K562 (cell line): ENCODE results near the gene RDH8. TPM values are rescaled to one million over a fixed set of nuclear protein-coding genes. Genes with fewer than 3 reads are reported as not detected.

Experiments
- ATAC-seq: fragments of 200-7000 bp; cut with Tn5 transposase; 3 replicates; pipeline ENCODE4 v1.9.1; 2020; ENCODE audit warnings: moderate library complexity
- BruUV-seq: library from RNA; stranded (reverse); fragments of 400-500 nt; replicated peaks from 2 replicates; lab custom pipeline; 2021; lab: Mats Ljungman, UMichigan
- CTCF ChIA-PET: fragments of 300-600 bp; formaldehyde crosslinking; extraction: SDS; loops from one replicate; lab custom pipeline; 2021; ENCODE audit warnings: low intra/inter-chr PET ratio; lab: Yijun Ruan, JAX
- POLR2A ChIA-PET: fragments of 300-600, 350-650 bp; sonication (Branson Sonifier 250); formaldehyde crosslinking; extraction: SDS; loops from one replicate; lab custom pipeline; 2021; ENCODE audit warnings: antibody characterized with exemption, inconsistent platforms; lab: Yijun Ruan, JAX
- DNase-seq, 4 experiments: peaks; one replicate each; pipeline versions ENCODE4 v3.0.0 to v3.0.0-alpha.2; 2011 to 2018; ENCODE audit warnings: low spot score in 3 of 4, mixed read lengths in 3 of 4; ENCODE audit errors: extremely low read depth in 1 of 4
- FAIRE-seq: peaks from 2 replicates; lab custom pipeline; 2011; peaks lifted over from hg19 to GRCh38; lab: Jason Lieb, UNC
- H2AFZ ChIP-seq: 2 replicates; pipeline ENCODE4 v1.6.0; 2011; ENCODE audit warnings: low read depth, low read length, control low read depth, inconsistent platforms
- H3K27ac ChIP-seq: fragments of 200-600 bp; 3 replicates; pipeline ENCODE4 v1.8.0; 2011; ENCODE audit warnings: low read depth, mild to moderate bottlenecking, control low read depth, inconsistent platforms, low read length, moderate library complexity, mixed read lengths; ENCODE audit errors: extremely low read depth
- H3K27me3 ChIP-seq, 2 experiments: fragments of 300-600 bp in 1 of 2; 2 replicates in 1 of 2; 3 replicates in 1 of 2; pipeline versions ENCODE4 v1.6.0 to v1.8.0; 2011; ENCODE audit warnings: inconsistent platforms in 2 of 2, low read length in 2 of 2, mild to moderate bottlenecking in 1 of 2, mixed read lengths in 1 of 2, moderate library complexity in 1 of 2; ENCODE audit not compliant: control insufficient read depth in 2 of 2, insufficient read depth in 2 of 2
- H3K36me3 ChIP-seq: fragments of 300-600 bp; 3 replicates; pipeline ENCODE4 v1.8.0; 2011; ENCODE audit warnings: mild to moderate bottlenecking, low read length, inconsistent platforms; ENCODE audit not compliant: control insufficient read depth, insufficient read depth
- H3K4me1 ChIP-seq, 2 experiments: fragments of 200-600 bp in 1 of 2; replicated peaks in 1 of 2; 2 replicates in 1 of 2; 3 replicates in 1 of 2; pipeline versions ENCODE4 v1.5.1 to v1.8.0; 2011; ENCODE audit warnings: inconsistent platforms in 2 of 2, low read length in 2 of 2, mild to moderate bottlenecking in 1 of 2, mixed read lengths in 1 of 2, moderate library complexity in 1 of 2; ENCODE audit not compliant: control insufficient read depth in 2 of 2, insufficient read depth in 2 of 2
- H3K4me2 ChIP-seq: 2 replicates; pipeline ENCODE4 v1.6.1; 2011; ENCODE audit warnings: low read length, control low read depth, inconsistent platforms, mixed read lengths; ENCODE audit not compliant: insufficient read depth
- H3K4me3 ChIP-seq: fragments of 200-600 bp; sonication (generic), shearing (Covaris generic); 2 replicates; pipeline ENCODE4 v1.5.1; 2016; ENCODE audit warnings: control low read depth, inconsistent platforms
- H3K79me2 ChIP-seq: fragments of 200-600 bp; 3 replicates; pipeline ENCODE4 v1.8.0; 2011; ENCODE audit warnings: low read length, inconsistent platforms; ENCODE audit not compliant: control insufficient read depth, insufficient read depth
- H3K9ac ChIP-seq, 2 experiments: 2 replicates each; pipeline versions ENCODE4 v1.6.0 to v1.6.1; 2011; ENCODE audit warnings: low read depth in 2 of 2, low read length in 2 of 2, control low read depth in 1 of 2, inconsistent platforms in 1 of 2, mild to moderate bottlenecking in 1 of 2, mixed read lengths in 1 of 2; ENCODE audit not compliant: insufficient read depth in 1 of 2
- H3K9me1 ChIP-seq: one replicate; pipeline ENCODE4 v1.6.0; 2011; ENCODE audit warnings: inconsistent platforms, mild to moderate bottlenecking, low read length, moderate library complexity; ENCODE audit not compliant: control insufficient read depth, insufficient read depth
- H3K9me3 ChIP-seq: replicated peaks from 2 replicates; pipeline ENCODE4 v1.5.1; 2011; ENCODE audit warnings: low read depth, low read length, inconsistent platforms; ENCODE audit not compliant: control insufficient read depth, insufficient read depth
- H4K20me1 ChIP-seq: replicated peaks from 2 replicates; pipeline ENCODE4 v1.6.1; 2011; ENCODE audit warnings: low read length, inconsistent platforms, mixed read lengths; ENCODE audit not compliant: control insufficient read depth, insufficient read depth
- BHLHE40 ChIP-seq: IDR thresholded peaks from 2 replicates; pipeline ENCODE4 v1.6.1; 2011; ENCODE audit warnings: low read length, improper control_type of control experiment
- CBX2 ChIP-seq: fragments of 200-600 bp; sonication (generic); IDR thresholded peaks from one replicate; pipeline ENCODE4 v1.6.1; 2012; ENCODE audit warnings: mild to moderate bottlenecking, low read length, inconsistent platforms; ENCODE audit not compliant: insufficient read depth, poor library complexity, severe bottlenecking
- DIDO1 ChIP-seq: fragments of 450-650 bp; IDR thresholded peaks from 2 replicates; pipeline ENCODE4 v1.6.1; 2016; ENCODE audit warnings: low read depth, missing biosample characterization, missing genetic modification characterization
- ETS2 ChIP-seq: IDR thresholded peaks from 2 replicates; pipeline ENCODE4 v1.6.1; 2016; ENCODE audit warnings: borderline replicate concordance, missing genetic modification characterization, mild to moderate bottlenecking, moderate library complexity, missing compliant biosample characterization; ENCODE audit not compliant: poor library complexity, severe bottlenecking
- FOXO4 ChIP-seq: fragments of 450-650 bp; formaldehyde crosslinking; IDR thresholded peaks from 2 replicates; pipeline ENCODE4 v1.4.0; 2020; ENCODE audit warnings: mild to moderate bottlenecking, moderate library complexity
- JUN ChIP-seq, 2 experiments: sonication (generic) in 1 of 2; formaldehyde crosslinking in 1 of 2; IDR thresholded peaks; 2 replicates each; pipeline versions ENCODE4 v1.6.1 to v1.8.0; 2012 to 2022; ENCODE audit warnings: borderline replicate concordance in 2 of 2, mild to moderate bottlenecking in 2 of 2, improper control_type of control experiment in 1 of 2, low read depth in 1 of 2, low read length in 1 of 2, missing genetic modification reagents in 1 of 2
- KLF16 ChIP-seq: IDR thresholded peaks from 2 replicates; pipeline ENCODE4 v1.6.1; 2016; ENCODE audit warnings: antibody characterized with exemption
- POLR2A ChIP-seq: fragments of 450-650 bp; conservative IDR thresholded peaks from 2 replicates; pipeline ENCODE4 v1.6.1; 2016
- RCOR1 ChIP-seq, 2 experiments: IDR thresholded peaks; 2 replicates each; pipeline ENCODE4 v1.6.1; 2012; ENCODE audit warnings: low read depth in 2 of 2, low read length in 2 of 2, borderline replicate concordance in 1 of 2, improper control_type of control experiment in 1 of 2
- SMARCB1 ChIP-seq: IDR thresholded peaks from 2 replicates; pipeline ENCODE4 v1.6.1; 2011; ENCODE audit warnings: improper control_type of control experiment, low read depth; ENCODE audit not compliant: insufficient read length
- TEAD4 ChIP-seq, 2 experiments: sonication (generic) in 1 of 2; formaldehyde crosslinking in 1 of 2; IDR thresholded peaks; 2 replicates each; pipeline versions ENCODE4 v1.6.1 to v1.8.0; 2012 to 2022; ENCODE audit warnings: borderline replicate concordance in 1 of 2, inconsistent platforms in 1 of 2, low read length in 1 of 2, mild to moderate bottlenecking in 1 of 2, missing genetic modification reagents in 1 of 2
- U2AF2 ChIP-seq: fragments of 200-400 bp; formaldehyde crosslinking; optimal IDR thresholded peaks from 2 replicates; pipeline ENCODE3; 2017; ENCODE audit warnings: low read depth, mild to moderate bottlenecking, low read length
- ZNF140 ChIP-seq: fragments of 250-450 bp; sonication (Bioruptor Pico); IDR thresholded peaks from 2 replicates; pipeline ENCODE4 v1.8.0; 2021; ENCODE audit warnings: moderate library complexity, mild to moderate bottlenecking, inconsistent platforms
- ZNF584 ChIP-seq: fragments of 200-800 bp; sonication (Bioruptor generic); IDR thresholded peaks from 2 replicates; pipeline ENCODE4 v1.6.1; 2016; ENCODE audit warnings: low read depth, mild to moderate bottlenecking, missing genetic modification characterization, missing compliant biosample characterization
- WGBS: fragments of 100-300 bp; shearing (Covaris generic); methylation state at CpG from one replicate; pipeline ENCODE4 v1.1.6; 2016; ENCODE audit warnings: low coverage, mixed read lengths; ENCODE audit not compliant: insufficient coverage; ENCODE audit errors: missing lambda C conversion rate; 5-methylcytosine and 5-hydroxymethylcytosine counted together
- in situ Hi-C: fragments of 300-500 bp; cut with MboI; formaldehyde crosslinking; loops from 4 replicates; pipeline ENCODE4 v1.15.0; 2018; ENCODE audit warnings: inconsistent platforms, mixed read lengths
- intact Hi-C: fragments of 100-400 bp; cut with micrococcal nuclease; formaldehyde crosslinking; loops from 2 replicates; pipeline ENCODE4 v1.14.2; 2022
- polyA plus RNA-seq, 8 experiments: library from polyadenylated mRNA; depleted of rRNA in 4 of 8; stranded (reverse) in 5 of 8; unstranded in 3 of 8; fragments of >200 nt; fragmentation: Nextera tagmentation in 2 of 8; fragmentation: Illumina TruSeq in 1 of 8; extraction: Ambion mirVana in 2 of 8; extraction: Trizol in 1 of 8; gene quantifications; 2 replicates each; pipeline versions ENCODE4 v1.2.1 to v1.2.3, GENCODE V29; 2011 to 2014; ENCODE audit warnings: inconsistent platforms in 1 of 8, missing spikeins in 1 of 8
- total RNA-seq, 7 experiments: library from RNA; depleted of rRNA in 6 of 7; stranded (reverse); fragments of >200 nt in 6 of 7; fragmentation: Illumina TruSeq in 2 of 7; extraction: Trizol in 2 of 7; gene quantifications; 2 replicates each; pipeline versions ENCODE4 v1.2.1 to v1.2.3, GENCODE V29; 2011 to 2021; ENCODE audit warnings: low replicate concordance in 1 of 7
- TF ChIP-seq, protein P1 (sequence below): fragments of 450-650 bp; IDR thresholded peaks from 2 replicates; pipeline ENCODE4 v1.6.1; 2016; ENCODE audit warnings: mild to moderate bottlenecking

Gene RDH8
- total and polyA plus RNA-seq, 9 of the 15 experiments (the other 6 are each of a cell fraction or from before 2014, with no cell fraction given) = not detected

- TF ChIP-seq FOXO4 = no peak
- TF ChIP-seq, all 486 proteins: peak for 0
Measured at GRCh38 chr19:10007371-10008183, 5.7 kb upstream of the RDH8 start (continued).

- peaks cover 0 to 12% of the 10 kb centered on the region in 2 experiments; a peak in 2 of 5 replicates for H3K4me1 ChIP-seq
- intact Hi-C loops (no loop called here), in situ Hi-C loops (no loop called here)
- CTCF ChIA-PET = no interaction called here
- 6% methylated on average over 10 of the region's 11 CpGs for WGBS
- no peaks in the 10 kb centered on the region for H3K9me3 ChIP-seq
- peaks cover 9% of the 10 kb centered on the region for H4K20me1 ChIP-seq
- H3K27me3 ChIP-seq = peaks cover 8 to 48% of the 10 kb centered on the region in 2 experiments
- H3K9me1 ChIP-seq = peaks cover 3% of the 10 kb centered on the region
- BruUV-seq = no TSS peak
- POLR2A ChIA-PET = interaction anchor here (0.6 to 1.0 kb wide), 2 partner anchors 9 to 12 kb away, joined by 3 read pairs; no protein-coding TSS in a partner anchor
- no peak overlapping the region for H3K27ac ChIP-seq
- no peak overlapping the region for H3K4me2 ChIP-seq
- H3K79me2 ChIP-seq = no peaks in the 10 kb centered on the region
- no peak overlapping the region for H2AFZ ChIP-seq
- no peak for ATAC-seq
- H3K4me3 ChIP-seq = no peak overlapping the region
- FAIRE-seq = no peak
- no peaks in the 10 kb centered on the region for H3K36me3 ChIP-seq
- H3K9ac ChIP-seq = no peak overlapping the region
- DNase-seq = no peak
- TF ChIP-seq ZNF584 (no peak), POLR2A (no peak), JUN (IDR thresholded peaks at IDR 0.05; ENCODE audit: borderline replicate concordance, low read depth, low read length) (no peak), JUN (CRISPR knock-in tag; IDR thresholded peaks at IDR 0.05; ENCODE audit: borderline replicate concordance) (no peak), U2AF2 (no peak), RCOR1 (IDR thresholded peaks at IDR 0.05; ENCODE audit: borderline replicate concordance in 1 of 2, low read depth in 2 of 2, low read length in 2 of 2) (no peak), KLF16 (no peak), BHLHE40 (no peak), TEAD4 (IDR thresholded peaks at IDR 0.05; ENCODE audit: low read length) (no peak), TEAD4 (CRISPR knock-in tag; IDR thresholded peaks at IDR 0.05; ENCODE audit: borderline replicate concordance) (no peak), ZNF140 (CRISPR knock-in tag) (no peak), CBX2 (no peak), DIDO1 (tag) (no peak), SMARCB1 (no peak), ETS2 (tag) (no peak)
- TF ChIP-seq, protein P1, sequence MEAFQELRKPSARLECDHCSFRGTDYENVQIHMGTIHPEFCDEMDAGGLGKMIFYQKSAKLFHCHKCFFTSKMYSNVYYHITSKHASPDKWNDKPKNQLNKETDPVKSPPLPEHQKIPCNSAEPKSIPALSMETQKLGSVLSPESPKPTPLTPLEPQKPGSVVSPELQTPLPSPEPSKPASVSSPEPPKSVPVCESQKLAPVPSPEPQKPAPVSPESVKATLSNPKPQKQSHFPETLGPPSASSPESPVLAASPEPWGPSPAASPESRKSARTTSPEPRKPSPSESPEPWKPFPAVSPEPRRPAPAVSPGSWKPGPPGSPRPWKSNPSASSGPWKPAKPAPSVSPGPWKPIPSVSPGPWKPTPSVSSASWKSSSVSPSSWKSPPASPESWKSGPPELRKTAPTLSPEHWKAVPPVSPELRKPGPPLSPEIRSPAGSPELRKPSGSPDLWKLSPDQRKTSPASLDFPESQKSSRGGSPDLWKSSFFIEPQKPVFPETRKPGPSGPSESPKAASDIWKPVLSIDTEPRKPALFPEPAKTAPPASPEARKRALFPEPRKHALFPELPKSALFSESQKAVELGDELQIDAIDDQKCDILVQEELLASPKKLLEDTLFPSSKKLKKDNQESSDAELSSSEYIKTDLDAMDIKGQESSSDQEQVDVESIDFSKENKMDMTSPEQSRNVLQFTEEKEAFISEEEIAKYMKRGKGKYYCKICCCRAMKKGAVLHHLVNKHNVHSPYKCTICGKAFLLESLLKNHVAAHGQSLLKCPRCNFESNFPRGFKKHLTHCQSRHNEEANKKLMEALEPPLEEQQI = no peak
Measured at GRCh38 chr19:10008184-10008765, 5.0 kb upstream of the RDH8 start.
